ENCODE data around the gene SLC25A47. TPM values are rescaled to one million over a fixed set of nuclear protein-coding genes. Genes with fewer than 3 reads are reported as not detected.
A peak's percentile ranks its signal among the peaks of the same experiment; 100 is the strongest.
"Not testable (repeated sequence)": the region's sequence is repeated elsewhere in the genome, so short reads cannot be mapped to it uniquely, and the experiment has no call there.

SLC25A47 gene
- total RNA-seq, 5 donors from 2014 or later (not counting 1 experiment from before 2014, with no cell fraction given): 0.16 TPM; not detected in 4

DNA sequence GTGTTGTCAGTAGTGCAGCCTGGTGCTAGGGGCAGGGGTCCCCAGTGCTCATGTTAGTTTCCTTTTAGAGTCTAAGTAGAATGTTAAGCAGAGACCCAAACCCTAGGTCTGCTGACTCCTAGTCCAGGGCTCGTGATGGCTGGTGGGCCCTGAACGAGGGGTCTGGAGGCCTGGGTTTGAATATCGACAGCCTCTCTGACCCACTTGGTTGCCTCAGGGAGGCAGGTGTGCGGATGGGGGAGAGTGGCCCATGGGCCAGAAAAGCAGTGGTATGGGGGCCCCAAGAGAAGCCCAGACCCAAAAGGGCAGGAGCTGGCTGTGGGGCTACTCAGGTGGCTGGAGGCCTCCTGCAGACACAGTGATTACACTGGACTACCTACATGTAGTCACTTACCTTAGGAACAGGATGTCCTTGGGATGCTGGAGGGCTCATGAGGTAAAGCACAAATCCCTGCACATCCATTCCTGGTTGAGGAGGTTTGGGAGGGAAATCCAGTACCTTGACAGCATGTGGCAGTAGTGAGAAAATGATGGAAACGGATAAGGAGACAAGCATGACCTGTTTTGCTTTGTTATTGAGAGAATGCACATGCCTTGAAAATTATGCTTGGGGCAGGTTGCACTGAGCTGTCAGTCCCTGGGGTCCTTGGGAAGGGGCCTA is 15.2 kb upstream of the SLC25A47 start:
- no peaks in the 10 kb centered on the region for H3K9me3 ChIP-seq
- peak overlapping the region in 1 of 2 donors; percentile 72 for H3K27ac Mint-ChIP-seq

DNA sequence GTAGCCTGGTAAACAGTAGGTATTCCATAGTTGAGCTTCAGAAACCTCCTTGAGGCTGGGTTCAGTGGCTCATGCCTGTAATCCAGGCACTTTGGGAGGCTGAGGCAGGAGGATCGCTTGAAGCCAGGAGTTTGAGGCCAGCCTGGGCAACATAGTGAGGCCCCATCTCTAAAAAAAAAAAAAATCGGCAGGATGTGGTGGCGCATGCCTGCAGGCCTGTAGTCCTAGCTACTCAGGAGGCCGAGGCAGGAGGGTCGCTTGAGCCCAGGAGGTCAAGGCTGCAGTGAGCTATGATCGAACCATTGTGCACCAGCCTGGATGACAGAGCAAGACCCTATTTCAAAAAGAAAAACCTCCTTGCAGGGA is 14.7 kb upstream of the SLC25A47 start:
- H3K36me3 Mint-ChIP-seq; H3K27me3 Mint-ChIP-seq; POLR2A ChIA-PET; H3K4me3 ChIP-seq (ENCODE audit: control insufficient read depth in 1 of 2, extremely low read depth in 1 of 2, low read length in 1 of 2); CTCF ChIA-PET; H3K9me3 ChIP-seq; ATAC-seq (replicated peaks in 1 of 4); H3K9me3 Mint-ChIP-seq; DNase-seq; H3K27ac ChIP-seq (ENCODE audit: low read length); H3K36me3 ChIP-seq (ENCODE audit: control insufficient read depth in 2 of 2, extremely low read depth in 1 of 2, insufficient read depth in 1 of 2, low read length in 1 of 2): not testable (repeated sequence)
- H3K4me1 ChIP-seq (ENCODE audit: control insufficient read depth in 1 of 2, extremely low read depth in 1 of 2, insufficient read depth in 2 of 2, low read length in 2 of 2): peaks cover 2 to 27% of the 10 kb centered on the region in 2 experiments
- H3K4me3 Mint-ChIP-seq: peak overlapping the region in 2 of 3 donors; percentile 21 to 31
- H3K27ac Mint-ChIP-seq: peak overlapping the region in 1 of 2 donors; percentile 39
- 61% methylated on average over 5 of the region's 6 CpGs for WGBS (ENCODE audit: insufficient coverage)
- H3K27me3 ChIP-seq (replicated peaks in 1 of 2; ENCODE audit: control insufficient read depth in 2 of 2, extremely low read depth in 1 of 2, insufficient read depth in 2 of 2, low read length in 1 of 2): peaks cover 0 to 11% of the 10 kb centered on the region in 2 experiments
- H3K4me1 Mint-ChIP-seq: peaks cover 19 to 23% (median 19%) of the 10 kb centered on the region in 3 donors

More for the DNA sequence above, 15.2 kb upstream of the SLC25A47 start:
- Mint-ChIP-seq H3K4me3 (peak overlapping the region; percentile 67 to 82 (median 79)), H3K9me3 (no peaks in the 10 kb centered on the region), H3K4me1 (peaks cover 19 to 24% (median 23%) of the 10 kb centered on the region in 3 donors), H3K27me3 (peaks cover 0 to 7% of the 10 kb centered on the region in 2 donors), H3K36me3 (no peaks in the 10 kb centered on the region)
- peaks cover 2 to 26% of the 10 kb centered on the region in 2 experiments for H3K4me1 ChIP-seq (ENCODE audit: control insufficient read depth in 1 of 2, extremely low read depth in 1 of 2, insufficient read depth in 2 of 2, low read length in 2 of 2)
- no peaks in the 10 kb centered on the region for H3K36me3 ChIP-seq (ENCODE audit: control insufficient read depth in 2 of 2, extremely low read depth in 1 of 2, insufficient read depth in 1 of 2, low read length in 1 of 2)
- no peak overlapping the region for H3K27ac ChIP-seq (ENCODE audit: low read length)
- DNase-seq (no peak), ATAC-seq (replicated peaks in 1 of 4) (no peak)
- 87% methylated on average over 5 of the region's 5 CpGs for WGBS (ENCODE audit: insufficient coverage)
- ChIA-PET CTCF (no interaction called here), POLR2A (no interaction called here)
- no peak overlapping the region for H3K4me3 ChIP-seq (ENCODE audit: control insufficient read depth in 1 of 2, extremely low read depth in 1 of 2, low read length in 1 of 2)
- peaks cover 0 to 11% of the 10 kb centered on the region in 2 experiments for H3K27me3 ChIP-seq (replicated peaks in 1 of 2; ENCODE audit: control insufficient read depth in 2 of 2, extremely low read depth in 1 of 2, insufficient read depth in 2 of 2, low read length in 1 of 2)

DNA sequence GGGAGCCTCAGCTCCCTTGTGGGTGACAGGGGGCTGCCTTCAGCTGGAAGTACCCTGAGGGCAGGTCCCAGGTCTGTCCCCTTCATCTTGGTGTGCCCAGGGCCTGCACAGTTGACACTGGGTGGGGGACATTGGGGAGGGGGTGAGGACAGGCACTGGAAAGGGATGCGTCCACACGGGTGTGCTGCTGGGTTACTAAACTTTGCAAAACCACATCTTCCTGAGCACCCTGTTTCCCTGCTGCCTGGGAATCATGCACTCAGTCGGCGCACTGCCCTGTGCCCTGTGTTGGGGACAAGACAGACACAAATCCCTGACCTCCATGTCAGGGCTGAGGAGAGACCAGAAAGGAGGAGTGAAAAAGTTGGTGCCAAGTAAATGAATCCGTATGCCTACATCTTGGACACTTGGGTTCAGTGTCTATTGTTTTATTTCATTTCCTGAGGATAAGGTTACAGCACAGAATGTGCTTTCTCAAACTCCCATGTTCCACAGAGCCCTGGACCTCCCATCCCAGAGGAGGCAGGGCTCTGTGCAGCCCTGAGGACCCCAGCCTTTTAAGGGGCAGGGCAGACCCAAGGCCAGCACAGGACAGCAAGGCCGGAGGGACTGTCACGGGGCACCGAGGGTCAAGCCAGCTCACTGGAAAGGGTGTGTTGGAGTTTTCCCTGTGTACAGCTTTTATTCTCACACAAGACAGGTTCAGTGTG is 14.0 kb upstream of the SLC25A47 start:
- Mint-ChIP-seq H3K4me1 (peaks cover 18 to 21% (median 19%) of the 10 kb centered on the region in 3 donors), H3K27me3 (peaks cover 0 to 5% of the 10 kb centered on the region in 2 donors), H3K4me3 (no peak overlapping the region), H3K36me3 (no peaks in the 10 kb centered on the region), H3K27ac (peak overlapping the region in 1 of 2 donors; percentile 39), H3K9me3 (no peaks in the 10 kb centered on the region)
- Histone ChIP-seq H3K27me3 (replicated peaks in 1 of 2; ENCODE audit: control insufficient read depth in 2 of 2, extremely low read depth in 1 of 2, insufficient read depth in 2 of 2, low read length in 1 of 2) (peaks cover 0 to 11% of the 10 kb centered on the region in 2 experiments), H3K4me3 (ENCODE audit: control insufficient read depth in 1 of 2, extremely low read depth in 1 of 2, low read length in 1 of 2) (no peak overlapping the region), H3K27ac (ENCODE audit: low read length) (no peak overlapping the region), H3K9me3 (no peaks in the 10 kb centered on the region), H3K4me1 (ENCODE audit: control insufficient read depth in 1 of 2, extremely low read depth in 1 of 2, insufficient read depth in 2 of 2, low read length in 2 of 2) (peaks cover 2 to 27% of the 10 kb centered on the region in 2 experiments), H3K36me3 (ENCODE audit: control insufficient read depth in 2 of 2, extremely low read depth in 1 of 2, insufficient read depth in 1 of 2, low read length in 1 of 2) (no peaks in the 10 kb centered on the region)
- POLR2A ChIA-PET: no interaction called here
- ATAC-seq (replicated peaks in 1 of 4): no peak
- CTCF ChIA-PET: no interaction called here
- WGBS (ENCODE audit: insufficient coverage): 46% methylated on average over 4 of the region's 8 CpGs
- no peak for DNase-seq

DNA sequence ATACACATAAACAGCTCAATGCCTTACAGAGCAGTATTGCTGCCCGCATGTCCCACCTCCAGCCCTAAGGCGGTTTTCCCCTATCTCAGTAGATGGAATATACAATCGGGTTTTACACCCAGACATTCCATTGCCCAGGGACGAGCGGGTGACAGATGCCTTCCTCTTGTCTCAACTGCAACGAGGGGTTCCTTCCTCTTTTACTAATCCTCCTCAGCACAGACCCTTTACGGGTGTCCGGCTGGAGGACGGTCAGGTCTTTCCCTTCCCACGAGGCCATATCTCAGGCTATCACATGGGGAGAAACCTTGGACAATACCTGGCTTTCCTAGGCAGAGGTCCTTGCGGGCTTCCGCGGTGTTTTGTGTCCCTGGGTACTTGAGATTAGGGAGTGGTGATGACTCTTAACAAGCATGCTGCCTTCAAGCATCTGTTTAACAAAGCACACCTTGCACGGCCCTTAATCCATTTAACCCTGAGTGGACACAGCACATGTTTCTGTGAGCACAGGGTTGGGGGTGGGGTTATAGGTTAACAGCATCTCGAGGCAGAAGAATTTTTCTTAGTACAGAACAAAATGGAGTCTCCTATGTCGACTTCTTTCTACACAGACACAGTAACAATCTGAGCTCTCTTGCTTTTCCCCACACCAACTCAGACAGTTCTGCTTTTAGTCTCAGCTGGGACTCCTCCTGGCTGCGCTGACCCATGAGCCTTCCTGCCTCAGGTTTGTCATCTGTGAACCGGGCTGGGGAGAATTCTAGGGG is 10.8 kb upstream of the SLC25A47 start:
- H3K27me3 ChIP-seq (replicated peaks in 1 of 2; ENCODE audit: control insufficient read depth in 2 of 2, extremely low read depth in 1 of 2, insufficient read depth in 2 of 2, low read length in 1 of 2); H3K9me3 ChIP-seq; H3K4me3 Mint-ChIP-seq; H3K36me3 Mint-ChIP-seq; ATAC-seq (replicated peaks in 1 of 4); POLR2A ChIA-PET; H3K4me1 Mint-ChIP-seq; H3K27ac Mint-ChIP-seq; H3K27me3 Mint-ChIP-seq; H3K4me1 ChIP-seq (ENCODE audit: control insufficient read depth in 1 of 2, extremely low read depth in 1 of 2, insufficient read depth in 2 of 2, low read length in 2 of 2); DNase-seq; CTCF ChIA-PET; H3K27ac ChIP-seq (ENCODE audit: low read length); H3K36me3 ChIP-seq (ENCODE audit: control insufficient read depth in 2 of 2, extremely low read depth in 1 of 2, insufficient read depth in 1 of 2, low read length in 1 of 2); H3K4me3 ChIP-seq (ENCODE audit: control insufficient read depth in 1 of 2, extremely low read depth in 1 of 2, low read length in 1 of 2); H3K9me3 Mint-ChIP-seq: not testable (repeated sequence)
- 41% methylated on average over 7 of the region's 18 CpGs for WGBS (ENCODE audit: insufficient coverage)

DNA sequence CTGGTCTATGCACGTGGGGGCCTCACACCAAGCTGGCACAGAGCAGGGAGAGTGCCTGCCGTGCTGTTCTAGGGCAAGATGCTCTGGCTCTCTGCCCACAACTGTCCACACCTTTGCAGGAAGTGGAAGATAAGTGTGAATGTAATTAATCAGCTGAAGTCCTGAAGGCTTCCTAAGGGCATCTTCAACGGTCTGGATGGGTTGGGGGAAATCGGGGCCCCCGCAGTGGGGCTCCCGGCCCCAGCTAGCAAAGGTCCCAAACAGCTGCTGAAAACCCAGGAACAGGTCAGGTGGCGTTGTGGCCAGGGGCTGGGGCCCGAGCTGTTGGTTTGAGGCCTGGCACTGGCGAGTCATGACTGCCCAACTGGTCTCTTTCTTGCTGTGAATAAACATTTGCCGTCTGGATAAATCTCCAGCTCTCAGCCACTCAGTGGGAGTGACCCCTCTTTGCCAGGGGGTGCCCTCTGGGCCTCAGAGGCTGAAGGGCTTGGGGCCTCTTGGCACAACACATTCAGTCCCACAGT is 10.2 kb upstream of the SLC25A47 start:
- ATAC-seq (replicated peaks in 1 of 4) (no peak), DNase-seq (no peak)
- no peaks in the 10 kb centered on the region for H3K36me3 Mint-ChIP-seq
- WGBS (ENCODE audit: insufficient coverage): 71% methylated on average over 10 of the region's 10 CpGs
- Histone ChIP-seq H3K27me3 (replicated peaks in 1 of 2; ENCODE audit: control insufficient read depth in 2 of 2, extremely low read depth in 1 of 2, insufficient read depth in 2 of 2, low read length in 1 of 2) (no peaks in the 10 kb centered on the region), H3K27ac (ENCODE audit: low read length) (no peak overlapping the region), H3K36me3 (ENCODE audit: control insufficient read depth in 2 of 2, extremely low read depth in 1 of 2, insufficient read depth in 1 of 2, low read length in 1 of 2) (no peaks in the 10 kb centered on the region), H3K4me1 (ENCODE audit: control insufficient read depth in 1 of 2, extremely low read depth in 1 of 2, insufficient read depth in 2 of 2, low read length in 2 of 2) (peaks cover 0 to 11% of the 10 kb centered on the region in 2 experiments), H3K9me3 (no peaks in the 10 kb centered on the region), H3K4me3 (ENCODE audit: control insufficient read depth in 1 of 2, extremely low read depth in 1 of 2, low read length in 1 of 2) (no peak overlapping the region)
- POLR2A ChIA-PET: no interaction called here
- CTCF ChIA-PET: no interaction called here
- no peak overlapping the region for H3K27ac Mint-ChIP-seq
- no peaks in the 10 kb centered on the region for H3K9me3 Mint-ChIP-seq
- no peak overlapping the region for H3K4me3 Mint-ChIP-seq
- no peaks in the 10 kb centered on the region for H3K27me3 Mint-ChIP-seq
- H3K4me1 Mint-ChIP-seq: peaks cover 2 to 14% (median 5%) of the 10 kb centered on the region in 3 donors

DNA sequence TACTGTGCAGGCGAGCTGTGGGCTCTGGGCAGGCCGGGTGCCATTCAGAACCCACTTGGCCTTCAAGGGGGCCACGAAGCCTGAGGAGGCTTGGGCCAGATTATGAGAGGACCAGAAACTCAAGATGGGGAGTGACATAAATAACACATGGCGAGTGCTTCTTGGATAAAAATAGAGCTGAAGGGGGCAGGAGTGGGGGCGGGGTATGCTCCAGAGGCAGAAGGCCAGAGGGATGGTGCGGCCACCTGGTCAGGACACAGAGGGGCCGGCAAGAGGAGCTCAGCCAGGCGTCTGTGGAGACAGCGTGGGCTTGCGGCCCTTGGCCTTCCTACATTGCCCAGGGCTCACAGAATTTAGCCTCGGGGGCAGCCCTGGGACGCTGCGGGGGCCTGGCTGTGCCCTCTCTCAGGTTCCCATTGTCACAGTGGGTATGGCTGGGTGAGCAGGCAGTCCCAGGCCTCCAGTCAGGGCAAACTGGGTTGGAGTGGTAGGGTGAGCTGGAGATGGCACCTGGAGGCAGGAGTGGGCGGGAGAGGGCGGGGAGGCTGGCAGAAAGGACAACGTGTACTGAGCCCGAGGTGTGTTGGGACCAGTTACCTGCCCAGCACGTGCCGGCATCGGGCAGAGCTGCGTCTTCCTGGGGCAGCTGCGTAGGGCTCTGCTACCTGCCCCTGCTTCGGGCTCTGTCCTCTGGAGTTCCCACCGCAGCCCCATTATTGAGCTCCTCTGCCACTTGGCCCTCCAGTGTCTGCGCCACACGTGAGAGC is 9.5 kb upstream of the SLC25A47 start:
- no peak overlapping the region for H3K27ac ChIP-seq (ENCODE audit: low read length)
- CTCF ChIA-PET: interaction anchor here in 1 of 2 donors (0.6 kb wide), 2 partner anchors 26 to 34 kb away, joined by 3 to 4 read pairs; no protein-coding TSS in a partner anchor
- WGBS (ENCODE audit: insufficient coverage): 92% methylated on average over 24 of the region's 26 CpGs
- H3K27me3 ChIP-seq (replicated peaks in 1 of 2; ENCODE audit: control insufficient read depth in 2 of 2, extremely low read depth in 1 of 2, insufficient read depth in 2 of 2, low read length in 1 of 2): no peaks in the 10 kb centered on the region
- H3K36me3 ChIP-seq (ENCODE audit: control insufficient read depth in 2 of 2, extremely low read depth in 1 of 2, insufficient read depth in 1 of 2, low read length in 1 of 2): no peaks in the 10 kb centered on the region
- H3K4me1 ChIP-seq (ENCODE audit: control insufficient read depth in 1 of 2, extremely low read depth in 1 of 2, insufficient read depth in 2 of 2, low read length in 2 of 2): peaks cover 0 to 17% of the 10 kb centered on the region in 2 experiments
- Mint-ChIP-seq H3K4me1 (peaks cover 0 to 12% (median 3%) of the 10 kb centered on the region in 3 donors), H3K4me3 (no peak overlapping the region), H3K27me3 (no peaks in the 10 kb centered on the region), H3K36me3 (no peaks in the 10 kb centered on the region), H3K27ac (no peak overlapping the region), H3K9me3 (no peaks in the 10 kb centered on the region)
- ATAC-seq (replicated peaks in 1 of 4) (no peak), DNase-seq (no peak)
- H3K9me3 ChIP-seq: no peaks in the 10 kb centered on the region
- H3K4me3 ChIP-seq (ENCODE audit: control insufficient read depth in 1 of 2, extremely low read depth in 1 of 2, low read length in 1 of 2): no peak overlapping the region
- POLR2A ChIA-PET: no interaction called here

Data from T-cell (primary cell).